GM12872 (cell line): ENCODE results near the gene STMN3.

ENCODE experiments used
- CTCF ChIP-seq: IDR thresholded peaks from 3 replicates; pipeline ENCODE4 v1.5.1; 2011; ENCODE audit warnings: low read depth, mild to moderate bottlenecking, low read length, moderate library complexity; ENCODE audit not compliant: insufficient read depth

Gene STMN3

DNA sequence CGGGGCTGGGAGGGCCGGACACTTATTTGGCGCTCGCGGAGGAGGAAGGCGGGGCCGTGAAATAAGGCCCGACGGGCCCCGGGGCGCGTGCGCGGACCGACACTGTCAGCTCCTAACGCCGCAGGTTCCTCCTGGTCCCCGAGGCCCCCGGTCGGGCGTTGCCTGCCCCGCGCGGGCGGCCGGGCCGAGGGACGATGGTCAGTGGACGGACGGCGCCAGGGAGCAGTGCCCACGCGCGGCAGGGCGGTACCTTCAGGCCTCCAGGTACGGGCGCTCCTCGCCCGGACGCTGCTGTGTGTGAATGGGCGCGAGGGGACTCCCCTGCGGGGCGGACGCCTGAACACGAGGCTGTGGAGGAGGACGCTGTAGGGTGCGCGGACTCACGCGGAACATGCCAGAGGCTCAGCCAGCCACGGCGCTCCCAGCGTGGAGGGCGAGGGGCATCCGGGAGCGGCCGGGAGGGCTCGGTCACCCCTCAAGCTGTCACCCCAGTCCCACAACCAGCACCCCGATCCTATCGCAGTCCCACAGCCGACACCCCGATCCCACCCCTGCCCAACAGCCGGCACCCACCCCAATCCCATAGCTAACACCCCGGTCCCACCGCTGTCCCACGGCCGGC lies 26.0 kb downstream of the STMN3 start:
- TF ChIP-seq CTCF, result no peak

DNA sequence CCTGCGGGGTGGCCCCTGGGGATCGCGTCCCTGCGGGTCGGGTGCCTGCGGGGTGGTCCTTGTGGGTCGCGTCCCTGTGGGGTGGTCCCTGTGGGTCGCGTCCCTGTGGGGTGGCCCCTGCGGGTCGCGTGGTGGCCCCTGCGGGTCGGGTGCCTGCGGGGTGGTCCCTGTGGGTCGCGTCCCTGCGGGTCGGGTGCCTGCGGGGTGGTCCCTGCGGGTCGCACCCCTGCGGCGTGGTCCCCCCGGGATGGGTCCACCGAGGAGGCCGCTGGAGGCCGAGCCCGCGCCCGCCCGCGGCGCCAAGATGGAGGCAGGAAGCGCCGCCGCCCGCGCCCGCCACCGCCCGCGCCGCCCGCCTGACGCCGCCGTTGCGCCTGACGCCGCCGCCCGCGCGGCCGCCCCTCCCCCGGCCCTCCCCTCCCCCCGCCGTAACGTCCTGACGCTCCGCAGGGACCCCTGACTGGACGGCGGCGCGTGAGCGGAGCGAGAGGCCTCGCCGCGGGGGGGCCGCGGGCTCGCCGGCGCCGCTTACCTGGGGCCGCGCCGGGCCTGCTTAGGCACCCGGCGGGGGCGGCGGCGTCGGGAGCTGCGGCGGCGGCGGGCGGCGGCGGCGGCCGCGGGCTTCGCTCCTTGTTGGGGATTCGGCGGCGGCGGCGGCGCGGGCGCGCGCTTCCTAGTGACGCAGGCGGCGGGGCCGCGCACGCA lies 26.6 kb downstream of the STMN3 start, which contains the start of gene GMEB2:
Gene GMEB2 (minus strand): TSS at position 678 of the 705 bp plus-strand sequence. CDS start 7,704 bp downstream, outside the sequence.
- no peak for TF ChIP-seq CTCF

- TF ChIP-seq CTCF, result no peak
Measured at GRCh38 chr20:63625771-63626423, 27.3 kb downstream of the STMN3 start.

- TF ChIP-seq CTCF, result no peak
Measured at GRCh38 chr20:63624486-63624885, 28.7 kb downstream of the STMN3 start.

GRCh38 chr20:63622732-63623131 lies 30.5 kb downstream of the STMN3 start:
- no peak for TF ChIP-seq CTCF

GRCh38 chr20:63622096-63622495 lies 31.1 kb downstream of the STMN3 start:
- TF ChIP-seq CTCF, result no peak

GRCh38 chr20:63620991-63621390 lies 32.2 kb downstream of the STMN3 start:
- TF ChIP-seq CTCF, result no peak
